BJ (cell line): ENCODE results near the gene PKD2L2. TPM values are rescaled to one million over a fixed set of nuclear protein-coding genes. Genes with fewer than 3 reads are reported as not detected.

Source experiments
- CTCF ChIA-PET: fragments of 350-600 bp; formaldehyde crosslinking; extraction: SDS; loops from one replicate; lab custom pipeline; 2021; ENCODE audit warnings: antibody characterized with exemption, inconsistent platforms; lab: Yijun Ruan, JAX
- POLR2A ChIA-PET: fragments of 300-600 bp; sonication (Branson Sonifier 250); formaldehyde crosslinking; extraction: SDS; loops from one replicate; lab custom pipeline; 2021; ENCODE audit warnings: antibody characterized with exemption; lab: Charles Lee
- DNase-seq: peaks from one replicate; pipeline ENCODE4 v3.0.0-alpha.2; 2011; ENCODE audit warnings: low read depth
- H3K27me3 ChIP-seq: 2 replicates; pipeline ENCODE4 v1.6.0; 2011; ENCODE audit warnings: low read length; ENCODE audit not compliant: control insufficient read depth, insufficient read depth
- H3K36me3 ChIP-seq: 2 replicates; pipeline ENCODE4 v1.5.1; 2011; ENCODE audit warnings: low read length; ENCODE audit not compliant: control insufficient read depth, insufficient read depth
- H3K4me3 ChIP-seq: 2 replicates; pipeline ENCODE4 v1.5.1; 2011; ENCODE audit warnings: low read depth, mild to moderate bottlenecking, control low read depth, low read length
- CTCF ChIP-seq: IDR thresholded peaks from 2 replicates; pipeline ENCODE4 v1.5.1; 2011; ENCODE audit warnings: low read depth, mild to moderate bottlenecking, control low read depth, inconsistent platforms, low read length, moderate library complexity; ENCODE audit not compliant: insufficient read depth
- polyA plus RNA-seq: library from polyadenylated mRNA; depleted of rRNA; stranded (reverse); fragments of >200 nt; gene quantifications from 2 replicates; pipeline ENCODE4 v1.2.3, GENCODE V29; 2011

PKD2L2 gene
- polyA plus RNA-seq, 1 experiment: not detected

- CTCF ChIA-PET: no interaction called here
- POLR2A ChIA-PET: no interaction called here
Measured at GRCh38 chr5:137866541-137867388, 22.5 kb upstream of the PKD2L2 start.

GRCh38 chr5:137867664-137868063 is 21.6 kb upstream of the PKD2L2 start, which contains the start of gene MYOT:
Gene MYOT, plus strand, starts transcription at chr5:137867860. Its CDS starts 2,792 bp downstream, at chr5:137870652.
- H3K36me3 ChIP-seq: no peaks in the 10 kb centered on the region
- DNase-seq: no peak
- TF ChIP-seq CTCF: no peak
- no peak within 1 kb of the TSS for H3K4me3 ChIP-seq
- H3K27me3 ChIP-seq: no peaks in the 10 kb centered on the region
- POLR2A ChIA-PET: no interaction called here
- CTCF ChIA-PET: no interaction called here

More at GRCh38 chr5:137866541-137867388, 22.5 kb upstream of the PKD2L2 start:
- TF ChIP-seq CTCF: no peak
- Histone ChIP-seq H3K4me3 (no peak overlapping the region), H3K27me3 (no peaks in the 10 kb centered on the region), H3K36me3 (no peaks in the 10 kb centered on the region)
- DNase-seq: no peak

GRCh38 chr5:137870647-137871339 is 18.5 kb upstream of the PKD2L2 start:
- ChIA-PET CTCF (interaction anchor here (1.7 kb wide), 1 partner anchor 9 kb away, joined by 4 read pairs; no protein-coding TSS in a partner anchor), POLR2A (no interaction called here)
- Histone ChIP-seq H3K36me3 (no peaks in the 10 kb centered on the region), H3K4me3 (no peak overlapping the region), H3K27me3 (no peaks in the 10 kb centered on the region)
- no peak for DNase-seq
- no peak for TF ChIP-seq CTCF

GRCh38 chr5:137871571-137871970 is 17.7 kb upstream of the PKD2L2 start:
- POLR2A ChIA-PET: no interaction called here
- no peaks in the 10 kb centered on the region for H3K36me3 ChIP-seq
- no peaks in the 10 kb centered on the region for H3K27me3 ChIP-seq
- H3K4me3 ChIP-seq: no peak overlapping the region
- no peak for DNase-seq
- no peak for TF ChIP-seq CTCF
- CTCF ChIA-PET: interaction anchor here (1.7 kb wide), 1 partner anchor 9 kb away, joined by 4 read pairs; no protein-coding TSS in a partner anchor

GRCh38 chr5:137872466-137872865 is 16.8 kb upstream of the PKD2L2 start:
- CTCF ChIA-PET: interaction anchor here (0.8 to 1.1 kb wide), 2 partner anchors 11 to 164 kb away, joined by 3 to 4 read pairs; no protein-coding TSS in a partner anchor
- H3K27me3 ChIP-seq: no peaks in the 10 kb centered on the region
- DNase-seq: no peak
- H3K4me3 ChIP-seq: no peak overlapping the region
- POLR2A ChIA-PET: no interaction called here
- H3K36me3 ChIP-seq: no peaks in the 10 kb centered on the region
- TF ChIP-seq CTCF: no peak
